Measurements from ENCODE around the gene SLC17A7.

SLC17A7 gene

GRCh38 chr19:49425922-49426592 is 15.3 kb downstream of the SLC17A7 start:
- DNase-seq = no peak

- no peak for DNase-seq
Measured at GRCh38 chr19:49425178-49425577, 16.1 kb downstream of the SLC17A7 start, which contains the start of gene GFY. Gene GFY, plus strand, starts transcription at chr19:49425388. Its CDS starts 1,043 bp downstream, at chr19:49426431.

GRCh38 chr19:49423985-49424303 is 17.4 kb downstream of the SLC17A7 start:
- DNase-seq = no peak

GRCh38 chr19:49423071-49423984 is 18.0 kb downstream of the SLC17A7 start, which contains the start of gene PTH2:
Gene PTH2, minus strand, starts transcription at chr19:49423441. Its CDS starts 102 bp downstream, at chr19:49423339.
- no peak for DNase-seq

GRCh38 chr19:49422407-49423070 is 18.8 kb downstream of the SLC17A7 start:
- no peak for DNase-seq

- no peak for DNase-seq
Measured at GRCh38 chr19:49421878-49422202, 19.5 kb downstream of the SLC17A7 start.

GRCh38 chr19:49421039-49421877 is 20.1 kb downstream of the SLC17A7 start:
- no peak for DNase-seq

GRCh38 chr19:49420227-49420626 is 21.1 kb downstream of the SLC17A7 start:
- DNase-seq = no peak

GRCh38 chr19:49419173-49419572 is 22.2 kb downstream of the SLC17A7 start:
- no peak for DNase-seq

- DNase-seq = no peak
Measured at GRCh38 chr19:49418511-49418910, 22.8 kb downstream of the SLC17A7 start.

GRCh38 chr19:49417088-49417487 is 24.2 kb downstream of the SLC17A7 start:
- no peak for DNase-seq

- DNase-seq = no peak
Measured at GRCh38 chr19:49415810-49416200, 25.5 kb downstream of the SLC17A7 start.

- DNase-seq = no peak
Measured at GRCh38 chr19:49415102-49415809, 26.1 kb downstream of the SLC17A7 start.

GRCh38 chr19:49414256-49414655 is 27.1 kb downstream of the SLC17A7 start:
- DNase-seq = no peak

GRCh38 chr19:49413348-49413747 is 28.0 kb downstream of the SLC17A7 start:
- no peak for DNase-seq

GRCh38 chr19:49411681-49412326 is 29.5 kb downstream of the SLC17A7 start:
- no peak for DNase-seq

- no peak for DNase-seq
Measured at GRCh38 chr19:49409441-49410029, 31.8 kb downstream of the SLC17A7 start.

GRCh38 chr19:49408816-49409440 is 32.4 kb downstream of the SLC17A7 start:
- DNase-seq = no peak

GRCh38 chr19:49407482-49408015 is 33.8 kb downstream of the SLC17A7 start:
- DNase-seq = no peak

GRCh38 chr19:49407079-49407478 is 34.2 kb downstream of the SLC17A7 start:
- DNase-seq = no peak
